ENCODE results near the gene BCDIN3D.

BCDIN3D gene

GRCh38 chr12:49825360-49825970, 17.4 kb downstream of the BCDIN3D start:
- TF ChIP-seq HDGF (IDR thresholded peaks at IDR 0.05; ENCODE audit: borderline replicate concordance) (no peak), SUZ12 (IDR thresholded peaks at IDR 0.05) (no peak), PKNOX1 (IDR thresholded peaks at IDR 0.05) (no peak), SP1 (IDR thresholded peaks at IDR 0.05) (no peak), CTBP1 (IDR thresholded peaks at IDR 0.05; ENCODE audit: borderline replicate concordance) (no peak), ARNT (IDR thresholded peaks at IDR 0.05) (no peak)
- no peak for DNase-seq (ENCODE audit: extremely low spot score)
- CTCF ChIA-PET: interaction anchor here (0.6 to 1.1 kb wide), 3 partner anchors 13 to 214 kb away, joined by 3 to 5 read pairs (median 4); no protein-coding TSS in a partner anchor
- POLR2A ChIA-PET: interaction anchor here (0.9 to 1.6 kb wide), 2 partner anchors 18 to 84 kb away, joined by 5 read pairs; partner anchors contain the start of genes BCDIN3D and TMBIM6

- ChIA-PET CTCF (interaction anchor here (0.7 kb wide), 1 partner anchor 14 kb away, joined by 3 read pairs; no protein-coding TSS in a partner anchor), POLR2A (interaction anchor here (0.9 kb wide), 1 partner anchor 84 kb away, joined by 5 read pairs; the partner anchor contains the start of gene TMBIM6)
- no peak for TF ChIP-seq CTBP1 (IDR thresholded peaks at IDR 0.05; ENCODE audit: borderline replicate concordance)
- no peak for TF ChIP-seq NFRKB (IDR thresholded peaks at IDR 0.05)
- no peak for TF ChIP-seq FOXM1 (IDR thresholded peaks at IDR 0.05; ENCODE audit: borderline replicate concordance)
- no peak for TF ChIP-seq TARDBP (IDR thresholded peaks at IDR 0.05)
- no peak for TF ChIP-seq ZNF384 (IDR thresholded peaks at IDR 0.05)
- TF ChIP-seq SP1 (IDR thresholded peaks at IDR 0.05): no peak
- TF ChIP-seq PKNOX1 (IDR thresholded peaks at IDR 0.05): no peak
- TF ChIP-seq L3MBTL2 (conservative IDR thresholded peaks at IDR 0.05): no peak
- DNase-seq (ENCODE audit: extremely low spot score): no peak
These were observed 18.0 kb downstream of the BCDIN3D start for GRCh38 chr12:49824895-49825294.

- ChIA-PET CTCF (no interaction called here), POLR2A (no interaction called here)
- no peak for DNase-seq (ENCODE audit: extremely low spot score)
- no peak for TF ChIP-seq NFRKB (IDR thresholded peaks at IDR 0.05)
- TF ChIP-seq ARNT (IDR thresholded peaks at IDR 0.05): no peak
- no peak for TF ChIP-seq FOXA1 (IDR thresholded peaks at IDR 0.05)
These were observed 18.5 kb downstream of the BCDIN3D start for GRCh38 chr12:49824416-49824815.

GRCh38 chr12:49823951-49824350, 19.0 kb downstream of the BCDIN3D start:
- POLR2A ChIA-PET: no interaction called here

GRCh38 chr12:49823350-49823749, 19.6 kb downstream of the BCDIN3D start:
- DNase-seq (ENCODE audit: extremely low spot score): no peak
- POLR2A ChIA-PET: no interaction called here
- CTCF ChIA-PET: no interaction called here
- TF ChIP-seq PKNOX1 (IDR thresholded peaks at IDR 0.05): peak; percentile 31; the same call in 1 of the 2 replicates
- TF ChIP-seq SUZ12 (IDR thresholded peaks at IDR 0.05): no peak

More at GRCh38 chr12:49823951-49824350, 19.0 kb downstream of the BCDIN3D start:
- no peak for TF ChIP-seq NFRKB (IDR thresholded peaks at IDR 0.05)
- TF ChIP-seq FOXM1 (IDR thresholded peaks at IDR 0.05; ENCODE audit: borderline replicate concordance): no peak
- TF ChIP-seq FOXK2 (IDR thresholded peaks at IDR 0.05): no peak
- TF ChIP-seq ELF4 (IDR thresholded peaks at IDR 0.05): no peak
- TF ChIP-seq FOXA1 (IDR thresholded peaks at IDR 0.05): no peak
- no peak for TF ChIP-seq ARNT (IDR thresholded peaks at IDR 0.05)
- TF ChIP-seq ZNF384 (IDR thresholded peaks at IDR 0.05): no peak
- no peak for TF ChIP-seq TARDBP (IDR thresholded peaks at IDR 0.05)
- no peak for TF ChIP-seq LEF1 (IDR thresholded peaks at IDR 0.05; ENCODE audit: borderline replicate concordance)
- no peak for DNase-seq (ENCODE audit: extremely low spot score)
- CTCF ChIA-PET: no interaction called here

GRCh38 chr12:49821373-49822287, 21.3 kb downstream of the BCDIN3D start:
- CTCF ChIA-PET: no interaction called here
- TF ChIP-seq ELF4 (IDR thresholded peaks at IDR 0.05) (no peak), FOXM1 (IDR thresholded peaks at IDR 0.05; ENCODE audit: borderline replicate concordance) (no peak), SP1 (IDR thresholded peaks at IDR 0.05) (no peak), NFRKB (IDR thresholded peaks at IDR 0.05) (no peak), L3MBTL2 (conservative IDR thresholded peaks at IDR 0.05) (no peak), CTBP1 (IDR thresholded peaks at IDR 0.05; ENCODE audit: borderline replicate concordance) (no peak), FOXK2 (IDR thresholded peaks at IDR 0.05) (no peak), TARDBP (IDR thresholded peaks at IDR 0.05) (no peak), ARNT (IDR thresholded peaks at IDR 0.05) (no peak), FOXA1 (IDR thresholded peaks at IDR 0.05) (no peak), LEF1 (IDR thresholded peaks at IDR 0.05; ENCODE audit: borderline replicate concordance) (no peak), SUZ12 (IDR thresholded peaks at IDR 0.05) (no peak), BHLHE40 (IDR thresholded peaks at IDR 0.05; ENCODE audit: borderline replicate concordance) (no peak), HDGF (IDR thresholded peaks at IDR 0.05; ENCODE audit: borderline replicate concordance) (no peak)
- DNase-seq (ENCODE audit: extremely low spot score): no peak
- POLR2A ChIA-PET: no interaction called here

Data from HEK293T (cell line).